Measurements from ENCODE around the gene TENT4A.
"Not testable (repeated sequence)": the region's sequence is repeated elsewhere in the genome, so short reads cannot be mapped to it uniquely, and the experiment has no call there.

The TENT4A gene

DNA sequence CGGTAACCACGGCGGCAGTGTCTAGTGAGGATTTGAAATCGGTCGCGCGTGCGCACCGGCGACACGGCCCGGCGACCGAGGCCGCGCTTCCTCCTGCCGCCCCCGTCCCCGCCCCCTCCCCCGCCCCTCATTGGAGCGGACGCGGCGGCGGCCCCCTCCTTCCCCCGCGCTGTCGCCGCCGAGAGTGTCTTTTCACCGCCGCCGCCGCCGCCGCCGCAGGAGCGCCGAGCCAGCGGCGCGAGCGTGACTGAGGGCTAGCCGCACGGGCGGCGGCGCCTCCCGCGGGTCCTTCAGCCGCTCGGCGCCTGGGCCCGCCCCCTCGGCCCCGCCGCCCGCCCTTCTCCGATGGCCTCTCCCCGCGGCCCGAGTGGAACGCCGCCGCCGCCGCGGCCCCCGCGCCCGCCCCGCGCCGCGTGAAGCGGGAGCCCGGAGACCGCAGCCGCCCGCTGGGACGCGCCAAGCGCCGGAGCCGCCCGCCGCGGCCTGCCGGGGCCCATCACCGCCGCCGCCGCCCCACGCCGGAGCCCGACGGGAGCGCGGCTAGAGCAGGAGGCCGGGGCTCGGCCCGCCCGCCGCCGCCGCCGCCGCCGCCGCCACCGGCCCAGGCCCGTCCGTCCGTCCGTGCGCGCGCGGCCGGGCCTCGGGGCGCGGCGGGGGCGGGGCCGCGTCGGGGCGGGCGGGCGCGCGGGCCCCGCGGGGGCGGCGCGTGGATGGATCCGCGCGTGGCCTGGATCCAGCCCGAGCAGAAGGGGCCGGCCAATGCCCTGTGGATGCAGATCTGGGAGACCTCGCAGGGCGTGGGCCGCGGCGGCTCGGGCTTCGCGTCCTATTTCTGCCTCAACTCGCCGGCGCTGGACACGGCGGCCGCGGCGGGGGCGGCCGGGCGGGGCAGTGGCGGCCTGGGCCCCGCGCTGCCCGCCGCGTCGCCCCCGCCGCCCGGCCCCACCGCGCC is at the start of gene TENT4A:
TSS of gene TENT4A (plus strand) at position 159 of the 952 bp plus-strand sequence. CDS start at position 711, 552 bp downstream.
- intact Hi-C loops (cut with DNase I; ENCODE audit: low total_unique reads), result loop anchor here (2.0 to 10.0 kb wide), 3 partner anchors 81 to 335 kb away; partner anchors contain the start of genes MED10, NSUN2, SRD5A1 and UBE2QL1
- H3K4me3 ChIP-seq, result peak within 1 kb of the TSS; percentile 79 to 80
- no peaks in the 10 kb centered on the region for H3K36me3 ChIP-seq
- DNase-seq, result peak in 1 of 2 donors; percentile 76
- H3K4me1 ChIP-seq, result peaks cover 0 to 47% (median 42%) of the 10 kb centered on the region in 4 donors
- H3K27me3 ChIP-seq, result no peaks in the 10 kb centered on the region
- H3K9me3 ChIP-seq, result no peaks in the 10 kb centered on the region
- peak within 1 kb of the TSS; percentile 84 to 97 for H3K27ac ChIP-seq
- TF ChIP-seq, protein P1, sequence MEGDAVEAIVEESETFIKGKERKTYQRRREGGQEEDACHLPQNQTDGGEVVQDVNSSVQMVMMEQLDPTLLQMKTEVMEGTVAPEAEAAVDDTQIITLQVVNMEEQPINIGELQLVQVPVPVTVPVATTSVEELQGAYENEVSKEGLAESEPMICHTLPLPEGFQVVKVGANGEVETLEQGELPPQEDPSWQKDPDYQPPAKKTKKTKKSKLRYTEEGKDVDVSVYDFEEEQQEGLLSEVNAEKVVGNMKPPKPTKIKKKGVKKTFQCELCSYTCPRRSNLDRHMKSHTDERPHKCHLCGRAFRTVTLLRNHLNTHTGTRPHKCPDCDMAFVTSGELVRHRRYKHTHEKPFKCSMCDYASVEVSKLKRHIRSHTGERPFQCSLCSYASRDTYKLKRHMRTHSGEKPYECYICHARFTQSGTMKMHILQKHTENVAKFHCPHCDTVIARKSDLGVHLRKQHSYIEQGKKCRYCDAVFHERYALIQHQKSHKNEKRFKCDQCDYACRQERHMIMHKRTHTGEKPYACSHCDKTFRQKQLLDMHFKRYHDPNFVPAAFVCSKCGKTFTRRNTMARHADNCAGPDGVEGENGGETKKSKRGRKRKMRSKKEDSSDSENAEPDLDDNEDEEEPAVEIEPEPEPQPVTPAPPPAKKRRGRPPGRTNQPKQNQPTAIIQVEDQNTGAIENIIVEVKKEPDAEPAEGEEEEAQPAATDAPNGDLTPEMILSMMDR (IDR thresholded peaks at IDR 0.05), result no peak

DNA sequence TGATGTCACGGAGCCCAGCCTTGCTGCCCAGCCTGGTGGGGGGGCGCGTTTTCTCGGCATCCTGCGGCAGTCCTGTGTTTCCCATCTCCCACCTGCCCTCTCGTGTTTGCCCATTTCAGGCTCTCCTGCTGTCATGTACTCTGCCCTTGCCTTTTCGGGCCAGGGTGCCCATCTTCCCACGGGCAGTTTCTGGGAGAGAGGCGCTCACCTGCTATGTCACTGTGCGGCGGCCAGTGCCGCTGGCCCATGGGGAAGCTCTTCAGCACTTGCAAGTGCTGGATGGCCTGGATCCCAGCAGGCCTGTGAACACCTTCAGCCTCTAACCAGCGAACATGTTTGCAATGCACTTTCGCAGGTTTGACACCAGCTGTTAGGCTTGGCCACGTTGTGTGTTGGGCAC is 46.5 kb upstream of the TENT4A start:
- H3K36me3 ChIP-seq, result peaks cover 16 to 45% (median 17%) of the 10 kb centered on the region in 3 donors
- no peaks in the 10 kb centered on the region for H3K4me1 ChIP-seq
- intact Hi-C loops (cut with DNase I; ENCODE audit: low total_unique reads), result no loop called here

DNA sequence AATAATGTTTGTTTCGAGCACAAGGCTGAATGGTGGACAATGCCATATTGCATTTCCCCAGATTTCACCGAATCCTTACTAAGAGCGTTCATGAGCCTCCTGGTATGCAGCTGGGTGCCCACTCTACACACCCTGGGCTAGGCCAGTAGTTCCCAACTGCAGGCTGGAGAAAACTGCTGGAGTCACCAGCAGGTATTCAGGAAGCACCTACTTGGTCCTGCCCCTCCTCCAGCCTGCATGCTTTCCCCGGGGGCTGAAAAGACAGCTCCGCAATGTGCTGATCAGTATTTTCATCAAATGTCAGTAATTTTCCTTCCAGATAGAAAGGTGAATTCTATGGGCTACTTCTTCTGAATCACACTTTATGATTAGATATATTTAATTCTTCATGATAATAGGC is 45.6 kb upstream of the TENT4A start:
- DNase-seq, result no peak
- Histone ChIP-seq H3K4me3 (no peak overlapping the region), H3K27ac (no peak overlapping the region), H3K27me3 (no peaks in the 10 kb centered on the region), H3K9me3 (no peaks in the 10 kb centered on the region), H3K36me3 (peaks cover 17 to 42% (median 18%) of the 10 kb centered on the region in 3 donors), H3K4me1 (no peaks in the 10 kb centered on the region)
- TF ChIP-seq, protein P1 (IDR thresholded peaks at IDR 0.05), result no peak
- intact Hi-C loops (cut with DNase I; ENCODE audit: low total_unique reads), result no loop called here

More for the DNA sequence above, 46.5 kb upstream of the TENT4A start:
- Histone ChIP-seq H3K27me3 (no peaks in the 10 kb centered on the region), H3K27ac (no peak overlapping the region), H3K4me3 (no peak overlapping the region), H3K9me3 (no peaks in the 10 kb centered on the region)
- DNase-seq, result no peak
- TF ChIP-seq, protein P1 (IDR thresholded peaks at IDR 0.05), result no peak

DNA sequence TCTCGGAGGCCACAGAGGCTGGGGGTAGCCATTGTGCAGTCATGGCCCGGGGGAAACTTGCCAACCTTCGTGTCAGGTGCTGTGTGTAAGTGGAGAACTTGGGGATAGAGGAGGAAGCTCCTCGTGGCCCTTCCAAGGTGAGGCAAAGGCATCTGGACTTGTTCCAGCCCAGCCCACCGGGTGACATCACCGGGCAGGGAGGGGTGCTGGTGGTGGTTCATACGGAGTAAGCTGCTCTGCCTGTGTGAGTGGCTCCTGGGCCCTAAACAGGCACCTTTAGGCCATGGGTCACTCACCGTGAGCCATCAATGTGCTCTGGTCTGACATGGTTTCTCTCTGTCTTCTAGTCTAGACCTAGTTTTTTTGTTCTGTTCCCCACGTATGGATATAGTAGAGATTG is 44.5 kb upstream of the TENT4A start:
- H3K27ac ChIP-seq; intact Hi-C loops (cut with DNase I; ENCODE audit: low total_unique reads); DNase-seq; H3K4me3 ChIP-seq; H3K9me3 ChIP-seq; H3K4me1 ChIP-seq; H3K27me3 ChIP-seq: not testable (repeated sequence)
- peaks cover 15 to 34% (median 18%) of the 10 kb centered on the region in 3 donors for H3K36me3 ChIP-seq

DNA sequence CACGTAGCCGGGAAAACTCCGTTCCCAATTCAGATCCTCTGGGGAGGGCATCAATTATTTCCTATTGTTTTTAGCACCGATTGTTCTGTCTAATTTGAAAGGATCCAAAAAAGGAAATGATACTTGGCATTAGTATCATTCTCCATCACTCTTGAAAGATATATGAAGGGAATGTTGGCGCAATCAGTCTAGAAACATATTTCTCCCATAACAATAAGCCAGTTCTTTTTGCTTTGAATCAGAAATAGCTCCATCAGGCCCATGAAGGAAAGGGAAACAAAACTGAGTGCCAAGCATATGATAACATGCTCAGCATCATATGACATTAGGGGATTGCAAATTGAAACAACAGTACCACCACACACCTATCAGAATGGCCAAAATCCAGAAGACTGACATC is 40.2 kb upstream of the TENT4A start:
- H3K4me3 ChIP-seq, result no peak overlapping the region
- H3K4me1 ChIP-seq, result no peaks in the 10 kb centered on the region
- no peak for DNase-seq
- peaks cover 11 to 18% (median 15%) of the 10 kb centered on the region in 3 donors for H3K36me3 ChIP-seq
- TF ChIP-seq, protein P1 (IDR thresholded peaks at IDR 0.05), result no peak
- no peaks in the 10 kb centered on the region for H3K27me3 ChIP-seq
- no peaks in the 10 kb centered on the region for H3K9me3 ChIP-seq
- no peak overlapping the region for H3K27ac ChIP-seq
- intact Hi-C loops (cut with DNase I; ENCODE audit: low total_unique reads), result no loop called here

DNA sequence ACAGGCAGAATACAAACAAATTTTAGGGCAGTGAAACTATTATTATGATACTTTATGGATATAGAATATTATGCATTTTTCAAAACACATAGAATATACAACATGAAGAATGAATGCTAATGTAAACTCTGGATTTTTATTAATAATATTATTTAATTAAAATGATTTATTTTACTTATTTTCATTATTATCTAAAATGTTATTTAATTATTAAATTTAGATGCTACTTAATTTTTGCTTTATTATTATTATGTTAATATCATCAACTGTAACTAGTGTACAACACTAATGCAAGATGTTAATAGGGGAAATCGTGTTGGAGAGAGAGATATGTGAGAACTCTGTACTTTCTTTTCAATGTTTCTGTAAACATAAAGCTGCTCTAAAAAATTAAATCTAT is 39.3 kb upstream of the TENT4A start:
- Histone ChIP-seq H3K27ac (no peak overlapping the region), H3K36me3 (peaks cover 11 to 18% (median 15%) of the 10 kb centered on the region in 3 donors), H3K4me3 (no peak overlapping the region), H3K27me3 (no peaks in the 10 kb centered on the region), H3K4me1 (no peaks in the 10 kb centered on the region), H3K9me3 (no peaks in the 10 kb centered on the region)
- TF ChIP-seq, protein P1 (IDR thresholded peaks at IDR 0.05), result no peak
- DNase-seq, result no peak
- intact Hi-C loops (cut with DNase I; ENCODE audit: low total_unique reads), result no loop called here
